Measurements from ENCODE around the gene MAP3K9. TPM values are rescaled to one million over a fixed set of nuclear protein-coding genes. Genes with fewer than 3 reads are reported as not detected.
"Not testable (repeated sequence)": the region's sequence is repeated elsewhere in the genome, so short reads cannot be mapped to it uniquely, and the experiment has no call there.

Gene MAP3K9
- total and polyA plus RNA-seq, 7 donors: 0.36 to 4.7 (median 0.60) TPM

DNA sequence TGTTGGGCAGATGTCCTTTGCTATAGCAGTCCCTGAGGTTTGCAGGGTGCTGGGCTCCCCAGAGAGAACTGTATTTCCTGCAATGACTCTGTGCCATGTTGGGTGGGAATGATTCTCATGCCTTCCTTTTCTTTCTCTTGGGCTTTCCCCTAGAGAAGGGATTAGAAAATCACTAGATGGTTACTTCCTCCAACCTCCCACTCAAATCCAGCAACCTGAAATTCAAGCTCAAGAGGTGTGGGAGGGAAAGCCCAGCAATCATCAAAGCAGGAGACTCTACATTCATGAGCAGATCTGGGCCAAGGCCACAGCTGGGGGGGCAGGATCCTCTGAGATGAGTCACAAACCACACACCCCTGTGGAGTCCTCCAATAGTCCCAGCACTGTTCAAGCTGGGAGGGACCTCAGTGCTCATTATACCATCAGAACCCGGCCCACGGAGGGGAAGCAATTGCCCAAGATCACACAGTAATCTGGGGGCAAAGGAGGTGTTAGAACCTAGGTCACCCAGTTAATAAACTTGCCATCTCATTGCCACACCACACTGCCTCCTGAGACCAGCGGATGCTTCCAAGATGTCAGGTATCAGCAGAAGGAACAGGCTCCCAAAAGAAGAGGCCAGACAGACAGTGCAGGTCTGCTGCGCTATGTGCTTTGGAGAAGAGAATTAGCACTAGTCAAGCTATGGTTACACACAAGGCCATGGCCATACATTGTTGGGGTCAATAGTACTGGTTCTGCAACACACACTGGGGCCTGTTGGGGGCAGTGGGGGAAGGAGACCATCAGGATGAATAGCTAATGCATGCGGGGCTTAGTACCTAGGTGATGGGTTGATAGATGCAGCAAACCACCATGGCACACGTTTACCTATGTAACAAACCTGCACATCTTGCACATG, 101.9 kb downstream of the MAP3K9 start:
- peaks cover 0 to 4% (median 0%) of the 10 kb centered on the region in 3 donors for H3K27me3 ChIP-seq
- 84 to 86% methylated on average over 6 of the region's 6 CpGs for WGBS, 2 donors
- TF ChIP-seq EP300 (IDR thresholded peaks at IDR 0.05) (no peak), CTCF (IDR thresholded peaks at IDR 0.05) (no peak), POLR2AphosphoS5 (IDR thresholded peaks at IDR 0.05) (no peak)
- H3K4me1 ChIP-seq: no peaks in the 10 kb centered on the region
- intact Hi-C loops (cut with DNase I): no loop called here
- no peak for DNase-seq
- no peaks in the 10 kb centered on the region for H3K36me3 ChIP-seq
- no peaks in the 10 kb centered on the region for H3K9me3 ChIP-seq
- no peak overlapping the region for H3K27ac ChIP-seq
- no peak overlapping the region for H3K4me3 ChIP-seq

- intact Hi-C loops (cut with DNase I): no loop called here
- H3K4me3 ChIP-seq: no peak overlapping the region
- TF ChIP-seq EP300 (IDR thresholded peaks at IDR 0.05) (no peak), POLR2AphosphoS5 (IDR thresholded peaks at IDR 0.05) (no peak), CTCF (IDR thresholded peaks at IDR 0.05) (no peak), POLR2A (IDR thresholded peaks at IDR 0.05) (no peak)
- H3K9me3 ChIP-seq: no peaks in the 10 kb centered on the region
- DNase-seq: no peak
- no peaks in the 10 kb centered on the region for H3K36me3 ChIP-seq
- H3K27ac ChIP-seq: no peak overlapping the region
- peaks cover 0 to 4% (median 0%) of the 10 kb centered on the region in 3 donors for H3K27me3 ChIP-seq
- H3K4me1 ChIP-seq: no peaks in the 10 kb centered on the region
Observed at GRCh38 chr14:70706177-70706576, 103.1 kb downstream of the MAP3K9 start.

DNA sequence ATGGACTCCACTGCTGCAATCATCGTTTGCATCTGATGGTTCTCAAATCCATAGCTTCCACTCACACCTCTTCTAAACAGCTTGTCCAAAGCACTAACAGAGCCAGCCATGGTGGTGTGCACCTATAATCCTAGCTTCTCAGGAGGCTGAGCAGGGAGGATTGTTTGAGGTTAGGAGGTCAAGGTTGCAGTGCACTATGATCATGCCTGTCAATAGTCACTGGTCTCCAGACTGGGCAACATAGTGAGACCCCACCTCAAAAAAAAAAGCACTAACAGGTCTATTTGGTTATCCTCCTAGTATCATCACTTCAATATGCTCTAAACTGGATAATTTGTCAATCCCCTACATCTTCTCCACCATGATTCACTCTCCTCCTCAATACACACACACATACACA, 104.4 kb downstream of the MAP3K9 start:
- Histone ChIP-seq H3K4me1 (no peaks in the 10 kb centered on the region), H3K27ac (no peak overlapping the region), H3K27me3 (peaks cover 0 to 4% (median 0%) of the 10 kb centered on the region in 3 donors), H3K36me3 (no peaks in the 10 kb centered on the region), H3K4me3 (no peak overlapping the region), H3K9me3 (no peaks in the 10 kb centered on the region)
- WGBS, 2 donors: 83 to 90% methylated on average over 1 of the region's 1 CpG
- no peak for TF ChIP-seq EP300 (IDR thresholded peaks at IDR 0.05)
- intact Hi-C loops (cut with DNase I): no loop called here
- no peak for DNase-seq

GRCh38 chr14:70703621-70704168, 105.6 kb downstream of the MAP3K9 start:
- 86 to 89% methylated on average over 1 of the region's 1 CpG for WGBS, 2 donors
- H3K36me3 ChIP-seq; H3K27ac ChIP-seq; intact Hi-C loops (cut with DNase I); H3K27me3 ChIP-seq; H3K4me3 ChIP-seq; H3K4me1 ChIP-seq; DNase-seq; H3K9me3 ChIP-seq: not testable (repeated sequence)

DNA sequence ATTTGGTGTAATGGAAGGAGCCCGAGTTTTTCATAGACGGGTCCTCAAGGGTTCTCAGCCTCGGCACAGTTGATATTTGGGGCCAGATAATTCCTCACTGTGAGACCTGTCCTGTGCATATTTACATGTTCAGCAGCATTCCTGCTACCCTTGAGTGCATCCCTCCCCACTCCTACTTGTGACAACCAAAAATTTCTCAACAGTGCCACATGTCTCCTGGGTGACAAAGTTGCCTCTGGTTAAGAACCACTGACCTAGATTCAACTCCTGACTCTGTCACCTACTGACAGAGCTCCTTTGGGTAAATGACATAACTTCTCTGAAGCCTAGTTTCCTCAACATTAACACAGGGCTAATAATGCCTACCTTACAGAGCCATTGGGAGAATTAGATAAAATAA, 107.2 kb downstream of the MAP3K9 start:
- Histone ChIP-seq H3K9me3 (no peaks in the 10 kb centered on the region), H3K27me3 (peaks cover 0 to 4% (median 0%) of the 10 kb centered on the region in 3 donors), H3K4me3 (no peak overlapping the region), H3K36me3 (no peaks in the 10 kb centered on the region), H3K4me1 (no peaks in the 10 kb centered on the region), H3K27ac (no peak overlapping the region)
- 60 to 85% methylated on average over 3 of the region's 3 CpGs for WGBS, 2 donors
- no peak for DNase-seq
- TF ChIP-seq POLR2AphosphoS5 (IDR thresholded peaks at IDR 0.05): no peak
- no peak for TF ChIP-seq POLR2A (IDR thresholded peaks at IDR 0.05)
- no peak for TF ChIP-seq EP300 (IDR thresholded peaks at IDR 0.05)
- no peak for TF ChIP-seq CTCF (IDR thresholded peaks at IDR 0.05)
- intact Hi-C loops (cut with DNase I): no loop called here

Measured in sigmoid colon (tissue), 7 donors.